ENCODE results near the gene TMC2. TPM values are rescaled to one million over a fixed set of nuclear protein-coding genes. Genes with fewer than 3 reads are reported as not detected.

The TMC2 gene
- total RNA-seq, 1 donor from 2014 or later: not detected

DNA sequence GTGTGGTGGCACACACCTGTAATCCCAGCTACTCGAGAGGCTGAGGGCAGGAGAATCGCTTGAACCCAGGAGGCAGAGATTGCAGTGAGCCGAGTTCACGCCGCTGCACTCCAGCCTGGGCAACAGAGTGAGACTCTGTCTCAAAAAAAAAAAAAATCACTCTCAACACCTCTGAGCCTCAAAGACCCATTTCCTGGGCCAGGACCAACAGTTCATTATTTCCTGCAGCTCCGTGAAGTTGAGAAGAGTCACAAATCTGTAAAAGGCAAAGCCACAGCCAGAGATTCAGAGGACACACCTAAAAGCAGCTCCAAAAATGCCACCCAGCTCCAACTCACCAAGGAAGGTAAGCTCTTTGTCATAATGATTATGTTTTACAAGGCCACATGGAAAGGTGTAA, 100.9 kb downstream of the TMC2 start:
- Mint-ChIP-seq H3K27ac (no peak overlapping the region), H3K4me3 (no peak overlapping the region), H3K36me3 (no peaks in the 10 kb centered on the region), H3K4me1 (ENCODE audit: unreplicated experiment) (no peaks in the 10 kb centered on the region), H3K9me3 (no peaks in the 10 kb centered on the region), H3K27me3 (peaks cover 20% of the 10 kb centered on the region)
- TF ChIP-seq, protein P1, sequence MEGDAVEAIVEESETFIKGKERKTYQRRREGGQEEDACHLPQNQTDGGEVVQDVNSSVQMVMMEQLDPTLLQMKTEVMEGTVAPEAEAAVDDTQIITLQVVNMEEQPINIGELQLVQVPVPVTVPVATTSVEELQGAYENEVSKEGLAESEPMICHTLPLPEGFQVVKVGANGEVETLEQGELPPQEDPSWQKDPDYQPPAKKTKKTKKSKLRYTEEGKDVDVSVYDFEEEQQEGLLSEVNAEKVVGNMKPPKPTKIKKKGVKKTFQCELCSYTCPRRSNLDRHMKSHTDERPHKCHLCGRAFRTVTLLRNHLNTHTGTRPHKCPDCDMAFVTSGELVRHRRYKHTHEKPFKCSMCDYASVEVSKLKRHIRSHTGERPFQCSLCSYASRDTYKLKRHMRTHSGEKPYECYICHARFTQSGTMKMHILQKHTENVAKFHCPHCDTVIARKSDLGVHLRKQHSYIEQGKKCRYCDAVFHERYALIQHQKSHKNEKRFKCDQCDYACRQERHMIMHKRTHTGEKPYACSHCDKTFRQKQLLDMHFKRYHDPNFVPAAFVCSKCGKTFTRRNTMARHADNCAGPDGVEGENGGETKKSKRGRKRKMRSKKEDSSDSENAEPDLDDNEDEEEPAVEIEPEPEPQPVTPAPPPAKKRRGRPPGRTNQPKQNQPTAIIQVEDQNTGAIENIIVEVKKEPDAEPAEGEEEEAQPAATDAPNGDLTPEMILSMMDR (conservative IDR thresholded peaks at IDR 0.05): no peak
- no peak for DNase-seq (ENCODE audit: extremely low spot score, unreplicated experiment)

GRCh38 chr20:2640260-2640659, 103.9 kb downstream of the TMC2 start:
- no peak for DNase-seq (ENCODE audit: extremely low spot score, unreplicated experiment)
- TF ChIP-seq, protein P1 (conservative IDR thresholded peaks at IDR 0.05): no peak
- Mint-ChIP-seq H3K4me3 (no peak overlapping the region), H3K27me3 (peaks cover 3% of the 10 kb centered on the region), H3K27ac (no peak overlapping the region), H3K4me1 (ENCODE audit: unreplicated experiment) (no peaks in the 10 kb centered on the region), H3K9me3 (no peaks in the 10 kb centered on the region), H3K36me3 (no peaks in the 10 kb centered on the region)

- no peak overlapping the region for H3K4me3 Mint-ChIP-seq
- H3K9me3 Mint-ChIP-seq: no peaks in the 10 kb centered on the region
- no peaks in the 10 kb centered on the region for H3K36me3 Mint-ChIP-seq
- TF ChIP-seq, protein P1 (conservative IDR thresholded peaks at IDR 0.05): no peak
- no peaks in the 10 kb centered on the region for H3K4me1 Mint-ChIP-seq (ENCODE audit: unreplicated experiment)
- no peak overlapping the region for H3K27ac Mint-ChIP-seq
- no peaks in the 10 kb centered on the region for H3K27me3 Mint-ChIP-seq
- no peak for DNase-seq (ENCODE audit: extremely low spot score, unreplicated experiment)
These were observed 104.5 kb downstream of the TMC2 start for GRCh38 chr20:2640899-2641298.

DNA sequence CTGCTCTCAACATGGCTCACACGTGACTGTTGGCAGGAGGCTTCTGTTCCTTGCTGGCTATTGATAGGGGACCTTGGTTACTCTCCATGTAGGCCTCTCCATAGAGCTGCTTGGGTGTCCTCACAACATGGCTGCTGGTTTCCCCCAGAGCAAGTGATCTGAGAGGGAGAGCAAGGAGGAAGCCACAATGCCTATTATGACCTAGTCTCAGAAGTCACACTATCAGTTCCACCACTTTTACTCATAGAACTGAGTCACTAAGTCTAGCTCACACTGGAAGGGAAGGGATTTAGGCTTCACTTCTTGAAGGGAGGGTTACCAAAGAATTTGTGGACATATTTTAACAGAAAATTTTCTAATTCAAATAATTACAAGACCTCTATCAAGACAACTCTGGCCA, 107.3 kb downstream of the TMC2 start:
- Mint-ChIP-seq H3K9me3 (no peaks in the 10 kb centered on the region), H3K27me3 (no peaks in the 10 kb centered on the region), H3K36me3 (no peaks in the 10 kb centered on the region), H3K4me1 (ENCODE audit: unreplicated experiment) (no peaks in the 10 kb centered on the region), H3K27ac (no peak overlapping the region), H3K4me3 (no peak overlapping the region)
- DNase-seq (ENCODE audit: extremely low spot score, unreplicated experiment): no peak
- TF ChIP-seq, protein P1 (conservative IDR thresholded peaks at IDR 0.05): no peak

DNA sequence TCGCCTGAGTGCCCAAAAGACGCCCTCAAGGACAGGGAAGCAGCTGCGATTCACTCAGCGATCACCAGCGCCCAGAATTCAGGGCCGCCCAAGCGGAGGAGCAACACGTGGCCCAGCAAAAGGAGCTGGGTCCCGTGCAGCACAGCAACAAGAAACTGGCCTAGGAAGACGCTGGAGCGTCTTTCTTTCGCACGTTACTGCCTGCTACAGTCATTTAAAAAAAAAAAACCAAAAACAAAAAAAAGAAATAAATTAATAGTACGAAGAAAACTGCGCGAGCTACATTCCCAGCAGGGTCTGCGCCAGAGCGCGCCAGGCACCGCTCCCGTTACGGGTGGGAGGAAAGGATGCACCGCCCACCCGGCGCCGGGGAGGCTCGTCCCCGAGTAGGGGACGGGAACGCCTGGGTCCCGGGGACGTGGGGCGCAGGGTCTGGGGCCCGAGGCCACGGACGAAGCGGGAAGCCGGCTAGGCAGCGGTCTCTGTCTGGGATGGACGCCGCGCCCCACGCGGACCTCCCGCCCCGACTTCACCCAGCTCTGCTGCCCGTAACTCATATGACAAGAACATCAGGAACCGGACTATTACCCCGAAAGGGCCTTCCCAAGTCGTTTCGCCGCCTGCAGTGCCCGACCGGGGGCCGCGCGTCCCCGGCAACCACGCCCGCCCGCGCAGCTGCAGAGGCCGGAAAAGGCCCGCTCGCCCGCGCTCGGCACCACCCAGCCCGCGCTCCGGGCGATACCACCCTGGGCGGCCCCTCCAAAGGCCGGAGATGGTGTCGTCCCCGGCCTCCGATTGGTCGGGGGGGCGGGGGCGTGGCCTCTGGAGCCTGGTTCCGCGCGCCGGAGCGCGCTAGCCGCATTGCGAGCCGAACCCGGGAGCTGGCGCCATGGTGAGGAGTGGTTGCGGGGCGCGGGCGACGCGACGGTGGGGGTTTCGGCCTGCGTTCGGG, 115.7 kb downstream of the TMC2 start, which contains the start of gene NOP56:
Gene NOP56 (plus strand): TSS at position 861 of the 952 bp plus-strand sequence. CDS start 29 bp downstream, at position 890.
- peak within 1 kb of the TSS; percentile 89 for H3K27ac Mint-ChIP-seq
- H3K4me1 Mint-ChIP-seq (ENCODE audit: unreplicated experiment): peaks cover 9% of the 10 kb centered on the region
- no peaks in the 10 kb centered on the region for H3K9me3 Mint-ChIP-seq
- DNase-seq (ENCODE audit: extremely low spot score, unreplicated experiment): peak; percentile 96
- H3K27me3 Mint-ChIP-seq: no peaks in the 10 kb centered on the region
- H3K4me3 Mint-ChIP-seq: peak within 1 kb of the TSS; percentile 93
- TF ChIP-seq, protein P1 (conservative IDR thresholded peaks at IDR 0.05): no peak
- peaks cover 22% of the 10 kb centered on the region for H3K36me3 Mint-ChIP-seq

Measured in type B pancreatic cell (in vitro differentiated cells).